ENCODE results near the gene ATP13A2. TPM values are rescaled to one million over a fixed set of nuclear protein-coding genes. Genes with fewer than 3 reads are reported as not detected.

The ATP13A2 gene
- total RNA-seq, 1 experiment from 2014 or later, result 61.3 TPM

- no peaks in the 10 kb centered on the region for H3K27me3 Mint-ChIP-seq (ENCODE audit: insufficient read depth, unreplicated experiment)
- no peak for DNase-seq (ENCODE audit: unreplicated experiment)
- H3K36me3 Mint-ChIP-seq (ENCODE audit: insufficient read depth, unreplicated experiment), result peaks cover 79% of the 10 kb centered on the region
- ChIA-PET POLR2A (interaction anchor here (0.6 to 2.9 kb wide), 7 partner anchors 15 to 103 kb away, joined by 3 to 9 read pairs (median 7); no protein-coding TSS in a partner anchor), CTCF (interaction anchor here (0.6 to 8.2 kb wide), 5 partner anchors 18 to 558 kb away, joined by 3 to 56 read pairs (median 3); no protein-coding TSS in a partner anchor)
- peaks cover 16% of the 10 kb centered on the region for H3K4me1 Mint-ChIP-seq (ENCODE audit: insufficient read depth, unreplicated experiment)
- peak overlapping the region; percentile 36 for H3K27ac Mint-ChIP-seq (ENCODE audit: low read depth, unreplicated experiment)
- BruUV-seq (replicated peaks), result no TSS peak
- peak overlapping the region; percentile 2 for H3K4me3 Mint-ChIP-seq (ENCODE audit: unreplicated experiment)
- no peak for TF ChIP-seq CTCF (IDR thresholded peaks at IDR 0.05; ENCODE audit: unreplicated experiment)
- intact Hi-C loops (cut with micrococcal nuclease), result no loop called here
- H3K9me3 Mint-ChIP-seq (ENCODE audit: unreplicated experiment), result no peaks in the 10 kb centered on the region
These were observed 17.0 kb upstream of the ATP13A2 start for GRCh38 chr1:17028662-17029188.

- DNase-seq (ENCODE audit: unreplicated experiment), result peak; percentile 83
- TF ChIP-seq CTCF (IDR thresholded peaks at IDR 0.05; ENCODE audit: unreplicated experiment), result no peak
- peaks cover 84% of the 10 kb centered on the region for H3K36me3 Mint-ChIP-seq (ENCODE audit: insufficient read depth, unreplicated experiment)
- ChIA-PET POLR2A (interaction anchor here (0.8 to 2.9 kb wide), 14 partner anchors 9 to 404 kb away, joined by 3 to 9 read pairs (median 4); no protein-coding TSS in a partner anchor), CTCF (interaction anchor here (1.0 to 8.2 kb wide), 3 partner anchors 18 to 78 kb away, joined by 3 to 56 read pairs (median 5); no protein-coding TSS in a partner anchor)
- peak overlapping the region; percentile 34 for H3K4me3 Mint-ChIP-seq (ENCODE audit: unreplicated experiment)
- intact Hi-C loops (cut with micrococcal nuclease), result no loop called here
- BruUV-seq (replicated peaks), result no TSS peak
- no peaks in the 10 kb centered on the region for H3K9me3 Mint-ChIP-seq (ENCODE audit: unreplicated experiment)
- peak overlapping the region; percentile 36 for H3K27ac Mint-ChIP-seq (ENCODE audit: low read depth, unreplicated experiment)
- H3K27me3 Mint-ChIP-seq (ENCODE audit: insufficient read depth, unreplicated experiment), result no peaks in the 10 kb centered on the region
- peaks cover 16% of the 10 kb centered on the region for H3K4me1 Mint-ChIP-seq (ENCODE audit: insufficient read depth, unreplicated experiment)
These were observed 16.2 kb upstream of the ATP13A2 start for GRCh38 chr1:17027900-17028299.

GRCh38 chr1:17027403-17027802 lies 15.7 kb upstream of the ATP13A2 start:
- H3K36me3 Mint-ChIP-seq (ENCODE audit: insufficient read depth, unreplicated experiment), result peaks cover 84% of the 10 kb centered on the region
- H3K27ac Mint-ChIP-seq (ENCODE audit: low read depth, unreplicated experiment), result peak overlapping the region; percentile 36
- CTCF ChIA-PET, result interaction anchor here (1.0 to 8.2 kb wide), 3 partner anchors 19 to 77 kb away, joined by 3 to 56 read pairs (median 5); no protein-coding TSS in a partner anchor
- peak; percentile 88 for DNase-seq (ENCODE audit: unreplicated experiment)
- no peaks in the 10 kb centered on the region for H3K9me3 Mint-ChIP-seq (ENCODE audit: unreplicated experiment)
- TF ChIP-seq CTCF (IDR thresholded peaks at IDR 0.05; ENCODE audit: unreplicated experiment), result no peak
- no peaks in the 10 kb centered on the region for H3K27me3 Mint-ChIP-seq (ENCODE audit: insufficient read depth, unreplicated experiment)
- POLR2A ChIA-PET, result interaction anchor here (0.8 to 2.9 kb wide), 12 partner anchors 9 to 404 kb away, joined by 3 to 9 read pairs (median 4); no protein-coding TSS in a partner anchor
- H3K4me3 Mint-ChIP-seq (ENCODE audit: unreplicated experiment), result peak overlapping the region; percentile 34
- peaks cover 16% of the 10 kb centered on the region for H3K4me1 Mint-ChIP-seq (ENCODE audit: insufficient read depth, unreplicated experiment)
- BruUV-seq (replicated peaks), result no TSS peak
- intact Hi-C loops (cut with micrococcal nuclease), result no loop called here

GRCh38 chr1:17024721-17025120 lies 13.0 kb upstream of the ATP13A2 start:
- Mint-ChIP-seq H3K9me3 (ENCODE audit: unreplicated experiment) (no peaks in the 10 kb centered on the region), H3K27ac (ENCODE audit: low read depth, unreplicated experiment) (no peak overlapping the region), H3K4me3 (ENCODE audit: unreplicated experiment) (no peak overlapping the region), H3K27me3 (ENCODE audit: insufficient read depth, unreplicated experiment) (no peaks in the 10 kb centered on the region), H3K36me3 (ENCODE audit: insufficient read depth, unreplicated experiment) (peaks cover 83% of the 10 kb centered on the region), H3K4me1 (ENCODE audit: insufficient read depth, unreplicated experiment) (peaks cover 16% of the 10 kb centered on the region)
- no peak for TF ChIP-seq CTCF (IDR thresholded peaks at IDR 0.05; ENCODE audit: unreplicated experiment)
- DNase-seq (ENCODE audit: unreplicated experiment), result no peak
- intact Hi-C loops (cut with micrococcal nuclease), result no loop called here
- POLR2A ChIA-PET, result interaction anchor here (1.6 kb wide), 1 partner anchor 75 kb away, joined by 4 read pairs; no protein-coding TSS in a partner anchor
- CTCF ChIA-PET, result no interaction called here
- BruUV-seq (replicated peaks), result no TSS peak

Measured in MCF 10A (cell line).